Measurements from ENCODE around the gene ANO10.
"Not testable (repeated sequence)": the region's sequence is repeated elsewhere in the genome, so short reads cannot be mapped to it uniquely, and the experiment has no call there.

Gene ANO10

DNA sequence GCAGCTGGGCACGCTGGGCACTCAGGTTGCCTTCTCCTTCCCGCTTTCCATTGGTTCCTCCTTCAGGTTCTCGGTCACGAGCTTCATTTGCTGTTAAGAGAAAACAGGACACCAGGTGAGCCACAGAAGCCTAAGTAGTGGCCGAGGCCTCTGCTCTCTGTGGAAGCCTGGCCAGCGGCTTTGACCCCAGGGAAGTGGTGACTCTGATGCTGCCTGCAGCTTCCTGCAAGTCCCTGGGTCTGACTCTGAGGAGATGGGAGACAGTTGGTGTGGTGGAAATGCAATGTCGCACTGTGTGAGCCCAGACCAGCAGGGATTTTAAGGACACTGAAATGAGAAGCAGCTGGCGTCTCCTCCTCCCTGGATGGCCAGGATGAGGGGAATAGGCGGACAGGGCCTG lies 254.9 kb downstream of the ANO10 start:
- DNase-seq = no peak

- no peak for DNase-seq
Observed at GRCh38 chr3:43366481-43366880, 255.3 kb downstream of the ANO10 start.

GRCh38 chr3:43365601-43366305 lies 256.1 kb downstream of the ANO10 start:
- DNase-seq = no peak

DNA sequence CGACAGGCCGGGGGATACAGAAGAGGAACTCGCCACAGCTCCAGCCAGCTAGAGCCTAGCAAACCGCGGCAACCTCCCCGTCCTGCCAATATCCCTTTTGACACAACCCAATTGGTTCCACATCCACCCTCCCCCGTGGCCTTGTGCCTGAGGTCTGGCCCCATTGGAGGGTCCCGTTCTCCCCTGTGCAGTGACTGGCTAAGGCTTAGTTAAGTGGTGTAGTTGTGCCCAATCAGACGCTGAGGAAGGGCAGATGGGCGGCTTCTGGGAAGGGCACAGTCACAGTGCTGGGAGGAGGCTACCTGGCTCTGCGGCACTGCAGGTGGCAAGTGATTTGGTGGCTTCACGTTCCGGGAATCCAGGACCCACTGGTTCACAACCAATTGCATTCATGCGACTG lies 256.9 kb downstream of the ANO10 start:
- DNase-seq = no peak

- no peak for DNase-seq
Observed at GRCh38 chr3:43364494-43364893, 257.3 kb downstream of the ANO10 start.

- DNase-seq = no peak
Observed at GRCh38 chr3:43363621-43364266, 258.1 kb downstream of the ANO10 start.

DNA sequence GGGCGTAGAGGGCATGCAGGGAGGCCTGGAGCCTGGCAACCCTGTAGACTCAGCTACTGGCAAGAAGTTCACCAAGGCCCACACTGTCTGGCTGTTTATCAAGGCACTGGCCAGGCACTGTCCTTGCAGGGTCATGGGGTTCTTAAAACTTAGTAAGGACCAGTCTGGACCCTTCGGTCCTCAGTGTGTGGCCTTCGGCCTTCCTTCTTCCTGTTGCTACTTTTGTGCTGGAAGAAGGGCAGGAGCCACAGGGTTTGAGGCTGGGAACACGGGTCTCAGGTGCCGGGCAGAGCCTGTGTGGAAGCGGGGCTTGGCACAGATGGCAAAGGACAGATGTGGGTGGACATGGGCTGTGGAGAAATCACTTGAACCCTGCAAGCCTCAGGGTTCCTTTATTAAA lies 258.9 kb downstream of the ANO10 start:
- no peak for DNase-seq

DNA sequence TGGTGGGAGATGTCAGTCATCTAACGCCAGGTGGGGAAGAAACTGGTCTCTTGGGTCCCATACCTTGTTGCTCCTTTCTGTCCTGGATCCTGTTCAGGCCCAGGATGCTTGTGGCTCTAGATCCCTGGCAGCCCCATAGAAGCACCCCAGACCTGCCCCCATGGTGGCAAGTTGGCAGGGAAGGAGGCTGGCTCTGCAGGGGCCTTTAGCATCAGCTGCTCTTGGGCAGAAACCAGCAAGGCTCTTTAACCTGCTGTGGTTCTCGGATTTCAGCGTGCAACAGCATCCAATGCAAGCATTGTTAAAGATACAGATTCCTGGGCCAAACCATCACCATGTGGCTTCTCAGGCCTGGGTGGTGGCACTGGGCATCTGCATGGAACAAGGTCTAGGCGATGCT lies 259.6 kb downstream of the ANO10 start:
- DNase-seq = no peak

DNA sequence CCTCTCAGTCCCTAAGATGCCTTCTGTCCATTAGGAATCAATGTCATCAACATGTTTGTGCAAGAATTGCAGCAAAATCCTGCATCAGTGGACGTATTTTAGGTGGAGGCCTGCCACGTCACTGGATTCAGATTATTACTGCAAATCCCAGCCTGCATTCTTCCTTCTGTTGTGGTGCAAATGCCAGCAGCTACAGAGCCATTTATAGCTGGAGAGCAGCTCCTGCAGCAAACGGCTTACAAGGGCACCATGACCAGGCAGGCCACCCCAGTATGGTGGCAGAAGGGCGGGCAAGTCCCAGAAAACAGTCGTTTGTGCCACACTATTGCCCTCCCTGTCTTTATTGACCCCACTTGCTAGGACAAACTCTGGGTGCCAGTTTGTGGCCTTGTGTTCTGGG lies 260.7 kb downstream of the ANO10 start:
- DNase-seq = no peak

DNA sequence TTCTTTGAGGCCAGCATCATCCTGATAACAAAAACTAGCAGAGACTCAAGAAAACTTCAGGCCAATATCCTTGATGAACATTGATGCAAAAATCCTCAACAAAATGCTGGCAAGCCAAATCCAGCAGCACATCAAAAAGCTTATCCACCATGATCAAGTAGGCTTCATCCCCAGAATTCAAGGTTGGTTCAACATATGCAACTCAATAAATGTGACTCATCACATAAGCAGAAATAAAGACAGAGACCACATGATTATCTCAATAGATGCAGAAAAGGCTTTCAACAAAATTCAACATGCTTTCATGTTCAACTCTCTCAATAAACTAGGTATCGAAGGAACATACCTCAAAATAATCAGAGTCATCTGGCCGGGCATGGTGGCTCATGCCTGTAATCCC lies 265.8 kb downstream of the ANO10 start:
- not testable (repeated sequence) for DNase-seq

DNA sequence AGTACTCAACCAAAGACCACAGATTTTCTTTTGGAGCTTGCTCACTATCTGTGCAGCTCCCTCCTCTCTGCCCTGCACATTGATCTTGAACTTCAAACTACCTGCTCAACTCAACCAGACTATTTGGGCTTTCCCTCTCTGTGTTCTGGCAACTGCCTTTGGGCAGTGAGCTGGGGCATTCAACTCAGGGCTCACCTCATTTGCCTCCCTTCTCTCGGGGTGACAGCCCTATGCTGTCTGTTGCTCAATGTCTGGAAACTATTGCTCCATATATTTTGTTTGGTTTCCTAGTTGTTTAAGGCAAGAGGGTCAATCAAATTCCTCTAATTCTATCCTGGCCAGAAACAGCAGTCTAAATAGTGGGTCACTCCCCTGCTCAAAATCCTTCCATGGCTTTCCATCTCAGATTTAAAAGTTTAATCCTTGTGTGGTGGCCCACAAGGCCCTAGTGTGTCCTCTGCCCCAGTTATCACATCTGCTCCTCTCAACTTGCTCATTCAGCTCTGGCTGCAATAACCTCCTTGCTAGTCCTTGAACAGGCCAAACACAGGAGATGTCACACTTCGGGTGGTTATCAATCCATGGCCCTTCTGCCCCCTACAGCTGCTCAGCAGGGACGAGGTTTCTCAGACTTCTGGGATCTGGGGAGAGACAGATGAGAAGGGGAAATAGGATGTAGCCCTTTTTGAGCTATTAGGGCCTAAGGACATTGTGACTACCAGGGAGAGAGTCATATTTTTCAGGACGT lies 267.7 kb downstream of the ANO10 start:
- DNase-seq = no peak

GRCh38 chr3:43353393-43353792 lies 268.4 kb downstream of the ANO10 start:
- no peak for DNase-seq

GRCh38 chr3:43349716-43350115 lies 272.1 kb downstream of the ANO10 start:
- DNase-seq = no peak

- no peak for DNase-seq
Observed at GRCh38 chr3:43348852-43349574, 272.8 kb downstream of the ANO10 start.

- no peak for DNase-seq
Observed at GRCh38 chr3:43348350-43348749, 273.5 kb downstream of the ANO10 start.

DNA sequence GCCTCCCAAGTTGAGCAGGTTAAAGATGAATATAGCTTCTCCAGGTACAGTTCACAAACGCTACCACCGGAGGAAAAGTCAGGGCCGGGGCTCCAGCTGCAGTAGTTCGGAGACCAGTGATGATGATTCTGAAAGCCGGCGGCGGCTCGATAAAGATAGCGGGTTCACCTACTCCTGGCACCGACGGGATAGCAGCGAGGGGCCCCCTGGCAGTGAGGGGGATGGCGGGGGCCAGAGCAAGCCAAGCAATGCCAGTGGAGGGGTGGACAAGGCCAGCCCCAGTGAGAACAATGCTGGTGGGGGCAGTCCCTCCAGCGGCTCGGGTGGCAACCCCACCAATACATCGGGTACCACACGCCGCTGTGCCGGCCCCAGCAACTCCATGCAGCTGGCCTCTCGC lies 274.0 kb downstream of the ANO10 start:
- DNase-seq = no peak

DNA sequence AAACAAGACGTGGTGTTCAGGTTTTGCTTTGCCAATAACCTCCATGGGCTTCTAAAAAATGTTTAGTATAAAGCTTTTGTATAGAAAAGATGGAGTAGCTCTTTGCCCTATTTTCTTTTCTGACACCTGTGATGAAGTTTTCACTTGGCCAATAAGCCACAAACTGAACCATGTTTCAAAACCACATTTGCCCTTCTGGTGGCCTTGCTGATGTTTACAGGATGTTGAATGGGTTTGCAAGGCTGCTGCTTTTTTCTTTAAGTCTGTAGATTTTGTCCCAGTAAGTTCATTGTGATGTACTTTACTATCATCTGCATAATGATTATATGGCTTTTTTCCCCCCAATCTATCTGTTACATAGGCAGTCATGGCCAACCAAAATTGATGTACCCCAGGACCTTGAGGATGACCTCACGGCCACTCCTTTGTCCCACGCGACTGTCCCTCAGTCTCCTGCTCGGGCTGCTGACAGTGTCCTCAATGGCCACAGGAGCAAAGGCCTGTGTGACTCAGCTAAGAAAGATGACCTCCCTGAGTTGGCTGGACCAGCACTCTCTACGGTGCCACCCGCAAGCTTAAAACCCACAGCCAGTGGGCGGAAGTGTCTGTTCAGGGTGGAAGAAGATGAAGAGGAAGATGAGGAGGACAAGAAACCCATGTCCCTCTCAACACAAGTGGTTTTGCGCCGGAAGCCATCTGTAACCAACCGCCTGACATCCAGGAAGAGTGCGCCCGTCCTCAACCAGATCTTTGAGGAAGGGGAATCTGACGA lies 274.6 kb downstream of the ANO10 start:
- no peak for DNase-seq

- DNase-seq = no peak
Observed at GRCh38 chr3:43345877-43346276, 275.9 kb downstream of the ANO10 start.

DNA sequence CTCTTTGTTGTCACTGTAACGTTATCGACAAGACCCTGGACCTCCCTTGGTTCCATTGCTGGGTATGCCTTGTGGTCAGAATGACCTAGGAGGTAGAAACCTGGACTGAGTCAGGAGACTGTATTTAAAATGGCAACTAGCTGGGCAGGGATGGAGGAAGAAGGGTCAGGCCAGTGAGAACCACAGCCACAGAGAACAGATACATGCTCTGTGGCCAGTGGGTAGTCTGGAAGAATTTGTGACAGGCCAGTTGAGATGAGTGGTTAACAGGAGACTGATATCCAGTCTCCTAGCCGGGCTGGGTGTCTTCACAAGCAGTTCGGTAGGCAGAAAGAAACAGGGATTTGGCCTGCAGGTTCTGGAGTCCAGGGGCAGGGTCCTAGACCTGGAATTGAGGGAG lies 276.6 kb downstream of the ANO10 start:
- DNase-seq = no peak

GRCh38 chr3:43344520-43344919 lies 277.3 kb downstream of the ANO10 start:
- DNase-seq = no peak

- DNase-seq = no peak
Observed at GRCh38 chr3:43343815-43344214, 278.0 kb downstream of the ANO10 start.

GRCh38 chr3:43343185-43343584 lies 278.6 kb downstream of the ANO10 start:
- DNase-seq = no peak

- DNase-seq = no peak
Observed at GRCh38 chr3:43341788-43342187, 280.0 kb downstream of the ANO10 start.
